PC-3 (cell line): ENCODE data around the gene DIAPH1.

ENCODE experiments used
- CTCF ChIP-seq: fragments of 300-600 bp; sonication (generic); conservative IDR thresholded peaks from 2 replicates; pipeline ENCODE4 v1.5.1; 2017; ENCODE audit warnings: antibody characterized with exemption, low read depth, mild to moderate bottlenecking, low read length
- EZH2 ChIP-seq: fragments of 300-600 bp; sonication (generic); IDR thresholded peaks from one replicate; pipeline ENCODE4 v1.6.1; 2017; ENCODE audit warnings: antibody characterized with exemption, mild to moderate bottlenecking, low read length; ENCODE audit not compliant: unreplicated experiment

- TF ChIP-seq CTCF (no peak), EZH2 (no peak)
Observed at GRCh38 chr5:141527426-141527825, 91.4 kb downstream of the DIAPH1 start.
